ENCODE data around the gene WDR19. TPM values are rescaled to one million over a fixed set of nuclear protein-coding genes. Genes with fewer than 3 reads are reported as not detected.
"Not testable (repeated sequence)": the region's sequence is repeated elsewhere in the genome, so short reads cannot be mapped to it uniquely, and the experiment has no call there.

Gene WDR19
- polyA plus RNA-seq, 4 donors = 3.4 to 18.7 (median 9.2) TPM

DNA sequence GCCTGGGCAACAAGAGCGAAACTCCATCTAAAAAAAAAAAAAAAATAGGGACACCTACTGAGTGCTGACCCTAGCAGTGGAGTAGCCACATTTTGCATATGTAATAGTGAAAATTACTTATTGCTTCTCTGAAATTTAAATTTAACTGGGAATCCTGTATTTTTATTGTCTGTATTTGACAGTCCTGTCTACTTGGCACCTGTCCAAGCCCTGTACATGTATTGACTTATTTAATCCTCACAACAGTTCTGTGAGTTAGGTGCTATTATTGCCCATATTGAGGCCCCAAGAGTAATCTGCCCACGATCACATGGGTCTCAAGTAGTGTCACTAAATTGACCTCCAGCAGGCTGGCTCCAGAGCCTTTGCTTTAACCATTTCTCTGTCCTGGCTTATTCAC, 81.6 kb downstream of the WDR19 start:
- H3K27ac ChIP-seq (ENCODE audit: low read depth in 1 of 3, low read length in 2 of 3) = no peak overlapping the region
- FAIRE-seq (no peak), DNase-seq (peak; percentile 3 to 12)
- H3K4me1 ChIP-seq (ENCODE audit: control insufficient read depth in 3 of 3, insufficient read depth in 2 of 3, low read depth in 1 of 3, low read length in 2 of 3) = no peaks in the 10 kb centered on the region
- 36 to 73% (median 51%) methylated on average over 1 to 2 of the region's 2 CpGs for WGBS, 3 donors
- no peaks in the 10 kb centered on the region for H3K27me3 ChIP-seq (ENCODE audit: control insufficient read depth in 3 of 3, insufficient read depth in 3 of 3, low read length in 3 of 3)
- H3K36me3 ChIP-seq (ENCODE audit: control insufficient read depth in 3 of 3, insufficient read depth in 2 of 3, low read depth in 1 of 3, low read length in 3 of 3) = peaks cover 0 to 14% (median 0%) of the 10 kb centered on the region in 3 donors
- no peak overlapping the region for H3K4me3 ChIP-seq (ENCODE audit: low read depth in 1 of 3, low read length in 3 of 3)
- no peaks in the 10 kb centered on the region for H3K9me3 ChIP-seq (ENCODE audit: control insufficient read depth in 2 of 2, insufficient read depth in 1 of 2, low read depth in 1 of 2, low read length in 1 of 2)

GRCh38 chr4:39274503-39274902, 92.2 kb downstream of the WDR19 start:
- H3K9me3 ChIP-seq (ENCODE audit: control insufficient read depth in 2 of 2, insufficient read depth in 1 of 2, low read depth in 1 of 2, low read length in 1 of 2) = no peaks in the 10 kb centered on the region
- H3K36me3 ChIP-seq (ENCODE audit: control insufficient read depth in 3 of 3, insufficient read depth in 2 of 3, low read depth in 1 of 3, low read length in 3 of 3) = peaks cover 0 to 46% (median 5%) of the 10 kb centered on the region in 3 donors
- no peaks in the 10 kb centered on the region for H3K4me1 ChIP-seq (ENCODE audit: control insufficient read depth in 3 of 3, insufficient read depth in 2 of 3, low read depth in 1 of 3, low read length in 2 of 3)
- no peak overlapping the region for H3K27ac ChIP-seq (ENCODE audit: low read depth in 1 of 3, low read length in 2 of 3)
- FAIRE-seq (no peak), DNase-seq (no peak)
- WGBS, 3 donors = 93 to 96% (median 96%) methylated on average over 4 of the region's 4 CpGs
- H3K4me3 ChIP-seq (ENCODE audit: low read depth in 1 of 3, low read length in 3 of 3) = no peak overlapping the region
- no peaks in the 10 kb centered on the region for H3K27me3 ChIP-seq (ENCODE audit: control insufficient read depth in 3 of 3, insufficient read depth in 3 of 3, low read length in 3 of 3)

DNA sequence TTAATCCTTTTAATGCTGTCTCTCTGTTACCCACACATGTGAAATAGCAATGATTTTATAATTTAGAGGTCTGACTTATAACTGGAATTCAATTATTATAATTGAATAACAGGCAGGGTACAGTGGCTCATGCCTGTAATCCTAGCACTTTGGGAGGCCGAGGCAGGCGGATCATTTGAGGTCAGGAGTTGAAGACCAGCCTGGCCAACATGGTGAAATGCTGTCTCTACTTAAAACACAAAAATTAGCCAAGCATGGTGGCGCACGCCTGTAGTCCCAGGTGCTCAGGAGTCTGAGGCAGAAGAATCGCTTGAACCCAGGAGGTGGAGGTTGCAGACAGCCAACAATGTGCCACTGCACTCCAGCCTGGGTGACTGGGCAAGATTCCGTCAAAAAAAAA, 95.3 kb downstream of the WDR19 start:
- 91 to 93% (median 92%) methylated on average over 6 of the region's 6 CpGs for WGBS, 3 donors
- H3K4me1 ChIP-seq (ENCODE audit: control insufficient read depth in 3 of 3, insufficient read depth in 2 of 3, low read depth in 1 of 3, low read length in 2 of 3); H3K4me3 ChIP-seq (ENCODE audit: low read depth in 1 of 3, low read length in 3 of 3); H3K27me3 ChIP-seq (ENCODE audit: control insufficient read depth in 3 of 3, insufficient read depth in 3 of 3, low read length in 3 of 3); H3K27ac ChIP-seq (ENCODE audit: low read depth in 1 of 3, low read length in 2 of 3); H3K9me3 ChIP-seq (ENCODE audit: control insufficient read depth in 2 of 2, insufficient read depth in 1 of 2, low read depth in 1 of 2, low read length in 1 of 2); DNase-seq; FAIRE-seq: not testable (repeated sequence)
- peaks cover 0 to 49% (median 2%) of the 10 kb centered on the region in 3 donors for H3K36me3 ChIP-seq (ENCODE audit: control insufficient read depth in 3 of 3, insufficient read depth in 2 of 3, low read depth in 1 of 3, low read length in 3 of 3)

DNA sequence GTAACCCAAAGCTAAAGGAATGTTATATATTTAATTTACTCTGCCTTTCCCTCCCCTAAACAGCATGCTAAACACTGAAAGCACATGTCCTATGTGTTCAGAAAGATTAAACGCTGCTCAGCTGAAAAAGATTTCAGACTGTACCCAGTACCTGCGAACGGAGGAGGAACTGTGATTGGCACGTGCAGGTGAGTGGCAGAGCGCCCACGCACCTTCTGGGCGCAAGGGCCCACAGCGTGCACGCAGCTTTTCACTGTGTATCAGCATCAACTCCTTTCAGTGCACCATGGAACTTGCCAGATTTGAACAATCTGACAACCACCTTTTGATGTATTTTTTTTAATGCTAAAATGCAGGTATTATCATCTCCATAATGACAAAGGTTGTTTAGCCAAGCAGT, 96.1 kb downstream of the WDR19 start:
- no peaks in the 10 kb centered on the region for H3K27me3 ChIP-seq (ENCODE audit: control insufficient read depth in 3 of 3, insufficient read depth in 3 of 3, low read length in 3 of 3)
- no peaks in the 10 kb centered on the region for H3K9me3 ChIP-seq (ENCODE audit: control insufficient read depth in 2 of 2, insufficient read depth in 1 of 2, low read depth in 1 of 2, low read length in 1 of 2)
- peaks cover 0 to 41% (median 2%) of the 10 kb centered on the region in 3 donors for H3K36me3 ChIP-seq (ENCODE audit: control insufficient read depth in 3 of 3, insufficient read depth in 2 of 3, low read depth in 1 of 3, low read length in 3 of 3)
- FAIRE-seq (no peak), DNase-seq (no peak)
- H3K4me1 ChIP-seq (ENCODE audit: control insufficient read depth in 3 of 3, insufficient read depth in 2 of 3, low read depth in 1 of 3, low read length in 2 of 3) = no peaks in the 10 kb centered on the region
- H3K4me3 ChIP-seq (ENCODE audit: low read depth in 1 of 3, low read length in 3 of 3) = no peak overlapping the region
- H3K27ac ChIP-seq (ENCODE audit: low read depth in 1 of 3, low read length in 2 of 3) = no peak overlapping the region
- 93 to 97% (median 96%) methylated on average over 9 of the region's 9 CpGs for WGBS, 3 donors

DNA sequence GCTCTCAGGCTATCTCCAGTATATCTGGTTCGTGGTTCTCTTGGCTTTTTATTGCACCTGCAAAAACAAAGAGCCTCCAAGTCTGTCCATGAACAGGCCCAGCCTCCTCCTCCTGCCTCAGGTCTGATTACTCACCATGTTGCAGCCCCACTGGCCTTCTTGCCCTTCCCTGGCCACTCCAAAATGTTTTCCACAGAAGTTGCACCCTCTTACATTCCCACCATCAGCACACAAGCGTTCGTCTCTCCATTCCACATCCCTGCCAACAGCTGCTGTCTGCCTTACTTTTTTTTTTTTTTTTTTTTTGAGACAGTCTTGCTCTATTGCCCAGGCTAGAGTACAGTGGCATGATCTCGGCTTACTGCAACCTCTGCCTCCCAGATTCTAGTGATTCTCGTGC, 97.1 kb downstream of the WDR19 start:
- Histone ChIP-seq H3K4me1 (ENCODE audit: control insufficient read depth in 3 of 3, insufficient read depth in 2 of 3, low read depth in 1 of 3, low read length in 2 of 3) (no peaks in the 10 kb centered on the region), H3K36me3 (ENCODE audit: control insufficient read depth in 3 of 3, insufficient read depth in 2 of 3, low read depth in 1 of 3, low read length in 3 of 3) (peaks cover 0 to 39% (median 2%) of the 10 kb centered on the region in 3 donors), H3K9me3 (ENCODE audit: control insufficient read depth in 2 of 2, insufficient read depth in 1 of 2, low read depth in 1 of 2, low read length in 1 of 2) (no peaks in the 10 kb centered on the region), H3K27ac (ENCODE audit: low read depth in 1 of 3, low read length in 2 of 3) (no peak overlapping the region), H3K4me3 (ENCODE audit: low read depth in 1 of 3, low read length in 3 of 3) (no peak overlapping the region), H3K27me3 (ENCODE audit: control insufficient read depth in 3 of 3, insufficient read depth in 3 of 3, low read length in 3 of 3) (no peaks in the 10 kb centered on the region)
- FAIRE-seq (no peak), DNase-seq (no peak)
- 81 to 83% (median 82%) methylated on average over 5 of the region's 5 CpGs for WGBS, 3 donors

DNA sequence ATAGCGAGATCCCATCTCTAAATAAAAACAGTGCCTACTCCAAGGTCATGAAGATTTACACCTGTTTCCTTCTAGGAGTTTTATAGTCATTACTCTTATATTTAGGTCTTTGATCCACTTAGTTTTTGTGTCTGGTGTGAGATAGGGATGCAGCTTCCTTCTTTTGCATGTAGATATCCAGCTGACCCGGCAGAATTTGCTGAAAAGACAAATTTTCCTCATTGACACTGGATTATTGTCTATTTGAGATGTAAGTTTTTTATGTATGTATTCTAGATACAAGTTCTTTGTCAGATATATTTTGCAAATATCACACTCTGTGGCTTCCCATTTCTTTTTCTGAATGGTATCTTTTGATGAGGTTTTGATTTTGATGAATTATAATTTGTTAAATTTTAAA, 98.4 kb downstream of the WDR19 start:
- Histone ChIP-seq H3K9me3 (ENCODE audit: control insufficient read depth in 2 of 2, insufficient read depth in 1 of 2, low read depth in 1 of 2, low read length in 1 of 2) (no peaks in the 10 kb centered on the region), H3K4me1 (ENCODE audit: control insufficient read depth in 3 of 3, insufficient read depth in 2 of 3, low read depth in 1 of 3, low read length in 2 of 3) (no peaks in the 10 kb centered on the region), H3K27me3 (ENCODE audit: control insufficient read depth in 3 of 3, insufficient read depth in 3 of 3, low read length in 3 of 3) (no peaks in the 10 kb centered on the region), H3K36me3 (ENCODE audit: control insufficient read depth in 3 of 3, insufficient read depth in 2 of 3, low read depth in 1 of 3, low read length in 3 of 3) (peaks cover 0 to 27% (median 2%) of the 10 kb centered on the region in 3 donors), H3K4me3 (ENCODE audit: low read depth in 1 of 3, low read length in 3 of 3) (no peak overlapping the region), H3K27ac (ENCODE audit: low read depth in 1 of 3, low read length in 2 of 3) (no peak overlapping the region)
- no peak for DNase-seq
- no peak for FAIRE-seq
- 93 to 98% (median 95%) methylated on average over 2 of the region's 2 CpGs for WGBS, 3 donors

DNA sequence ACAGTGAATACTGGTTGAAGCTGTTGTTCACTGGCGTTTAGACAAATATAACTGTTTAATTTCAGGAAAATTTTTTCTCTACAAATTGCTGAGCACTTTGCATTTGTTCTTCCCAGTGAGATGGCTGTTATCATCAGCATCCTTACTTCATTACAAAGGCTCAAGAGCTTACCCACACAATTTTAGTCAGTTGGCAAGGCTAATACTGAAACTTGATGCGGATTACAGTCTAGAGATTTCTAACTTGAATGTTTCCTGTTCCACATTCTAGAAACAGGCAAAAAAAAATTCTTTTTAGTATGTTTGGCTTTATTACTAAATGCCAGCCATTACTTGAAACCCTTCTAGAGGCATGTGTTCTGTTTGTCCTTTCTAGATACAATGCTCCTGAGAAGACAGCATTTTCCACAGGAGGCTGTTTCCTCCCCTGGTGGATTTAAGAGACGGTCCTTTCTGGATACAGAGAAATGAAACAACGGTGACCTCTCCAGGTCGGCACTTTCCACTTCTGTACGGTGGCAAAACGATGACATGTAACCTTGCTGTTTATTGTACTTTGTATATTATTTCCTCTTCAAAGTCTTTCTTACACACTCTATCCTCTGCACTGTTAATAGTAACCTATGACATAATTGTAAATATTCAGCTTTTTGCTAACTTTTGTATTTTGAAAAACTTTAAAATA, 102.9 kb downstream of the WDR19 start:
- peaks cover 5 to 24% (median 12%) of the 10 kb centered on the region in 3 donors for H3K36me3 ChIP-seq (ENCODE audit: control insufficient read depth in 3 of 3, insufficient read depth in 2 of 3, low read depth in 1 of 3, low read length in 3 of 3)
- H3K4me1 ChIP-seq (ENCODE audit: control insufficient read depth in 3 of 3, insufficient read depth in 2 of 3, low read depth in 1 of 3, low read length in 2 of 3) = no peaks in the 10 kb centered on the region
- H3K27me3 ChIP-seq (ENCODE audit: control insufficient read depth in 3 of 3, insufficient read depth in 3 of 3, low read length in 3 of 3) = no peaks in the 10 kb centered on the region
- FAIRE-seq (no peak), DNase-seq (no peak)
- WGBS, 3 donors = 71 to 76% (median 73%) methylated on average over 7 of the region's 7 CpGs
- no peak overlapping the region for H3K4me3 ChIP-seq (ENCODE audit: low read depth in 1 of 3, low read length in 3 of 3)
- H3K9me3 ChIP-seq (ENCODE audit: control insufficient read depth in 2 of 2, insufficient read depth in 1 of 2, low read depth in 1 of 2, low read length in 1 of 2) = no peaks in the 10 kb centered on the region
- H3K27ac ChIP-seq (ENCODE audit: low read depth in 1 of 3, low read length in 2 of 3) = no peak overlapping the region

DNA sequence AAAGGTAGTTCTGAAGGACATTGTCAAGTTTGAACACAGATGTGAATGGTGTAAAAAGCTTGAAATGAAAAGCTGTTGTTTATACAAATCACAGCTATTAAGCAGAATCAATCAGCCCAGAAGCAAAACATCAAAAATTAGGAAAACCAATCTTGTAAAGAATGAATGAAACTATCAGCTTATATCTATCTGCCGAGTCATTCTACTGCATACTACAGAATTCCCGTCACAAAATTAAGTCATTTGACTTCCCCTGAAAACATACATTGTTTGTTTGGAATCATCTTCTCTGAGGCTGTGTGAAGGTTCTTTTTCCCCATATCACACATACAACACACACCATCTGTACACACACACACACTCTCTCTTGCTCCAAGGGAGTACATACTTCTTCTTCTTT, 103.5 kb downstream of the WDR19 start:
- peaks cover 5 to 25% (median 14%) of the 10 kb centered on the region in 3 donors for H3K36me3 ChIP-seq (ENCODE audit: control insufficient read depth in 3 of 3, insufficient read depth in 2 of 3, low read depth in 1 of 3, low read length in 3 of 3)
- no peaks in the 10 kb centered on the region for H3K4me1 ChIP-seq (ENCODE audit: control insufficient read depth in 3 of 3, insufficient read depth in 2 of 3, low read depth in 1 of 3, low read length in 2 of 3)
- no peaks in the 10 kb centered on the region for H3K27me3 ChIP-seq (ENCODE audit: control insufficient read depth in 3 of 3, insufficient read depth in 3 of 3, low read length in 3 of 3)
- DNase-seq = no peak
- no peak overlapping the region for H3K27ac ChIP-seq (ENCODE audit: low read depth in 1 of 3, low read length in 2 of 3)
- WGBS, 3 donors = 90 to 95% (median 92%) methylated on average over 2 of the region's 2 CpGs
- FAIRE-seq = no peak
- H3K9me3 ChIP-seq (ENCODE audit: control insufficient read depth in 2 of 2, insufficient read depth in 1 of 2, low read depth in 1 of 2, low read length in 1 of 2) = no peaks in the 10 kb centered on the region
- no peak overlapping the region for H3K4me3 ChIP-seq (ENCODE audit: low read depth in 1 of 3, low read length in 3 of 3)

DNA sequence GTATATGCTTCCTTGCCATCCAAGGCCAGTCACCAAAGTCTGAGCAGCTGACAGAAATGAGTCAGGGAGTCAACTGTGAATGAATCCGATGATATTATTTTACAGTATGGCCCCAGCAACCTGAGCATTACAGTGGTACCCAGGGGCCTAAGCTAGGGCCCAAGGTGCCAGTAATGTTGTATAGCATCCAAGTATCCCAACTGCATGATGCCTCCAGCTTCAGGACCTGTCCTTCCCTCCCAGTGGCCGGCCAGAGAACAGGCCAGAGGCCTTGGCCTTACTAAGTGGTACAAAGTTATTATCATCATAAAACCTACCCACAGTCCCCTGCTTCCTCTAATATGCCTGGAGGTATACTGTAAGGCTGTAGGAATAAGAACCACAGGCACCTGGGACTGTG, 103.9 kb downstream of the WDR19 start:
- H3K4me1 ChIP-seq (ENCODE audit: control insufficient read depth in 3 of 3, insufficient read depth in 2 of 3, low read depth in 1 of 3, low read length in 2 of 3) = no peaks in the 10 kb centered on the region
- H3K4me3 ChIP-seq (ENCODE audit: low read depth in 1 of 3, low read length in 3 of 3) = no peak overlapping the region
- DNase-seq (no peak), FAIRE-seq (no peak)
- 92 to 98% (median 95%) methylated on average over 2 of the region's 2 CpGs for WGBS, 3 donors
- no peak overlapping the region for H3K27ac ChIP-seq (ENCODE audit: low read depth in 1 of 3, low read length in 2 of 3)
- H3K27me3 ChIP-seq (ENCODE audit: control insufficient read depth in 3 of 3, insufficient read depth in 3 of 3, low read length in 3 of 3) = no peaks in the 10 kb centered on the region
- H3K9me3 ChIP-seq (ENCODE audit: control insufficient read depth in 2 of 2, insufficient read depth in 1 of 2, low read depth in 1 of 2, low read length in 1 of 2) = no peaks in the 10 kb centered on the region
- peaks cover 5 to 25% (median 14%) of the 10 kb centered on the region in 3 donors for H3K36me3 ChIP-seq (ENCODE audit: control insufficient read depth in 3 of 3, insufficient read depth in 2 of 3, low read depth in 1 of 3, low read length in 3 of 3)
